Nephron (organoid): ENCODE data around the gene NOVA1.

Experiments
- H3K27ac Mint-ChIP-seq, 3 experiments: 2 replicates each; pipeline ENCODE4 v1.8.0; 2020; ENCODE audit warnings: mixed read lengths in 3 of 3, mild to moderate bottlenecking in 2 of 3, moderate library complexity in 1 of 3
- H3K27me3 Mint-ChIP-seq: 2 replicates; pipeline ENCODE4 v1.8.0; 2021; ENCODE audit warnings: low read depth, mild to moderate bottlenecking, moderate library complexity, mixed read lengths
- H3K36me3 Mint-ChIP-seq: 2 replicates; pipeline ENCODE4 v1.8.0; 2020; ENCODE audit warnings: low read depth, mixed read lengths
- H3K4me1 Mint-ChIP-seq: 2 replicates; pipeline ENCODE4 v1.8.0; 2020; ENCODE audit warnings: mixed read lengths
- H3K4me3 Mint-ChIP-seq, 3 experiments: 2 replicates each; pipeline ENCODE4 v1.8.0; 2020; ENCODE audit warnings: mild to moderate bottlenecking in 3 of 3, mixed read lengths in 3 of 3, moderate library complexity in 2 of 3
- H3K9me3 Mint-ChIP-seq: 2 replicates; pipeline ENCODE4 v1.8.0; 2020; ENCODE audit warnings: mixed read lengths
- TF ChIP-seq, protein P1 (sequence below), 3 experiments: fragments of 200-600 bp; sonication (generic); IDR thresholded peaks; one replicate each; pipeline ENCODE4 v1.5.0; 2021; ENCODE audit warnings: antibody characterized with exemption in 3 of 3; ENCODE audit not compliant: unreplicated experiment in 3 of 3

NOVA1 gene

DNA sequence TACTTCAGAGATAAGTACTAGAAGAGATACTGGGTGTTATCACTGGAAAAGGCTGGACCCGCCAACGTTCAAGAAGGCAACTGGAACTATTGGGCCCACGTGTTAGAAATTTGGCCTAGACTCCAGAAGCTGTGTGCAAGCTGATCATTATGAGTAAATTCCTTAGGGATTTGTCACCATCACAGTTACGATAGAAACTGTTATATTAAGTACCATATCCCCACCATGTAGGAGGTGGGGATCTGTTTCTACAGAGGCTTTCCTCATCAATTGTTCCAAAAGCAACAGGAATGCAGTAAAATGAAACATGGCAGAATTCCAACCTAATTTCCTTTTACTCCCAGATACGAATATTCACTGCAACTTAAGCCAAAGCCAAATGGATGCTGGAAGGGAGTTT is 170.7 kb downstream of the NOVA1 start:
- TF ChIP-seq, protein P1, sequence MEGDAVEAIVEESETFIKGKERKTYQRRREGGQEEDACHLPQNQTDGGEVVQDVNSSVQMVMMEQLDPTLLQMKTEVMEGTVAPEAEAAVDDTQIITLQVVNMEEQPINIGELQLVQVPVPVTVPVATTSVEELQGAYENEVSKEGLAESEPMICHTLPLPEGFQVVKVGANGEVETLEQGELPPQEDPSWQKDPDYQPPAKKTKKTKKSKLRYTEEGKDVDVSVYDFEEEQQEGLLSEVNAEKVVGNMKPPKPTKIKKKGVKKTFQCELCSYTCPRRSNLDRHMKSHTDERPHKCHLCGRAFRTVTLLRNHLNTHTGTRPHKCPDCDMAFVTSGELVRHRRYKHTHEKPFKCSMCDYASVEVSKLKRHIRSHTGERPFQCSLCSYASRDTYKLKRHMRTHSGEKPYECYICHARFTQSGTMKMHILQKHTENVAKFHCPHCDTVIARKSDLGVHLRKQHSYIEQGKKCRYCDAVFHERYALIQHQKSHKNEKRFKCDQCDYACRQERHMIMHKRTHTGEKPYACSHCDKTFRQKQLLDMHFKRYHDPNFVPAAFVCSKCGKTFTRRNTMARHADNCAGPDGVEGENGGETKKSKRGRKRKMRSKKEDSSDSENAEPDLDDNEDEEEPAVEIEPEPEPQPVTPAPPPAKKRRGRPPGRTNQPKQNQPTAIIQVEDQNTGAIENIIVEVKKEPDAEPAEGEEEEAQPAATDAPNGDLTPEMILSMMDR (IDR thresholded peaks at IDR 0.05; ENCODE audit: unreplicated experiment in 3 of 3): no peak
- Mint-ChIP-seq H3K4me1 (peaks cover 7% of the 10 kb centered on the region), H3K27me3 (no peaks in the 10 kb centered on the region), H3K36me3 (no peaks in the 10 kb centered on the region), H3K9me3 (no peaks in the 10 kb centered on the region), H3K27ac (peak overlapping the region in 2 of 3 experiments; percentile 80 to 82), H3K4me3 (no peak overlapping the region)

DNA sequence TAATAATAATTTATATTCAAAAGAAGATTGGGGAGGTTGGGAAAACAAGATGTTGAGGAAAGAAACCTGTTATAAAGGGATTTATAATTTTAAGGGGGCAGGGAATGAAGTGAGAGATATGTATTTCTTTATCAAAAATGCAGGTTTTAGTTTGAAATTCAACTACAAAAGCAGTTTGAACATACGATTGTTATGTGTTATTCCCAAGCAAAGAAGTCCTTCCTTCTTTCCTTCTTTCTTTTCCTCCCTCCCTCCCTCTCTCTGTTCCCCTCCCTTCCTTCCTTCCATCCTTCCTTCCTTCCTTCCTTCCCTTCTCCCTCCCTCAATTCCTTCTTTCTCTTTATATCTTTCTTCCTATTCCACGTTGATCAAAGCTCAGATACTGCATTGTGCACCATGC is 173.3 kb downstream of the NOVA1 start:
- peaks cover 7% of the 10 kb centered on the region for H3K4me1 Mint-ChIP-seq
- TF ChIP-seq, protein P1 (IDR thresholded peaks at IDR 0.05; ENCODE audit: unreplicated experiment in 3 of 3): no peak
- no peaks in the 10 kb centered on the region for H3K9me3 Mint-ChIP-seq
- no peaks in the 10 kb centered on the region for H3K27me3 Mint-ChIP-seq
- H3K4me3 Mint-ChIP-seq: no peak overlapping the region
- no peak overlapping the region for H3K27ac Mint-ChIP-seq
- H3K36me3 Mint-ChIP-seq: no peaks in the 10 kb centered on the region

DNA sequence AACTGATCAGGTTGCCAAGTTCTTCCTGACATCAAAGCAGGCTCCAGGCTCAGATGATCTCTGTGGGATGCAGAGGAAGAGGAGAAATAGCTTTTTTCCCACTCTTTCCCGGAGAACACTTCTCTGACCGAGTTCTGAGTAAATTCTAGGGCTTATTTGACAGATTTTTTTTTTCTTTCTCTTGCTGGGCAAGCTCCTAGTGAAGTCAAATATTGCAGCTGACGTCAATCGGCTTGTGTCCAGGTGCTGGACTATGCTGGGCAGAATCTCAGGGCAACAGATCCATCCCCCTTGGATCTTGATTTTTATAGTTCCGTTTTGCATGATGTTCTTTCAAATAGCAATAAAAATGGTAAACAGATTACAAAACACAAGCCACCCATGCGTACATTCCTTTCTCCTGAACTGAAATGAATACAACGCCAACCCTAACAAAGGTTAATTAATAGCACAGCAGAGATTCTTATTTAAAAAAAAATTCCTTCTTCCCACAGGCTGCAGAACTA is 182.2 kb downstream of the NOVA1 start:
- TF ChIP-seq, protein P1 (IDR thresholded peaks at IDR 0.05; ENCODE audit: unreplicated experiment in 3 of 3): no peak
- Mint-ChIP-seq H3K4me3 (no peak overlapping the region), H3K4me1 (peaks cover 14% of the 10 kb centered on the region), H3K9me3 (no peaks in the 10 kb centered on the region), H3K27me3 (no peaks in the 10 kb centered on the region), H3K27ac (peak overlapping the region in 1 of 3 experiments; percentile 57), H3K36me3 (no peaks in the 10 kb centered on the region)

DNA sequence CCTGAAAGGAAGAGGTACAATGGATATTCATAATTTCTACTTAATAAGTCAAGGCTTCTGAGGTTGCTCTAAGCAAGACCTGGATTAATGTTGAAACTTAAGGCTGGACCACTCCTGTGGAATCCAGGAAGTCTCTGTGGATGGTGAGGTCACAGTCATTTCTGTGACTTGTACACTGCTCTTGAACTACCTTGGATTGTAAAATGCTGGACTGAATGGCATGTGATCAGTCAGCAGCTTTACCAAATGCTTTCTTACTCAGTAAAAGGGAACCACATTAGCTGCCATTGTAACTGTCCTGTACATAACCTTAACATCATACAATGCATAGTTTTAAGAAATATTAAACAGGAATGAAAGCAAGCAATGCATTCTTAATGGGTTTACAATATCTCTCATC is 182.9 kb downstream of the NOVA1 start:
- Mint-ChIP-seq H3K27me3 (no peaks in the 10 kb centered on the region), H3K4me3 (no peak overlapping the region), H3K4me1 (peaks cover 14% of the 10 kb centered on the region), H3K27ac (peak overlapping the region in 1 of 3 experiments; percentile 57), H3K36me3 (no peaks in the 10 kb centered on the region), H3K9me3 (no peaks in the 10 kb centered on the region)
- TF ChIP-seq, protein P1 (IDR thresholded peaks at IDR 0.05; ENCODE audit: unreplicated experiment in 3 of 3): no peak

DNA sequence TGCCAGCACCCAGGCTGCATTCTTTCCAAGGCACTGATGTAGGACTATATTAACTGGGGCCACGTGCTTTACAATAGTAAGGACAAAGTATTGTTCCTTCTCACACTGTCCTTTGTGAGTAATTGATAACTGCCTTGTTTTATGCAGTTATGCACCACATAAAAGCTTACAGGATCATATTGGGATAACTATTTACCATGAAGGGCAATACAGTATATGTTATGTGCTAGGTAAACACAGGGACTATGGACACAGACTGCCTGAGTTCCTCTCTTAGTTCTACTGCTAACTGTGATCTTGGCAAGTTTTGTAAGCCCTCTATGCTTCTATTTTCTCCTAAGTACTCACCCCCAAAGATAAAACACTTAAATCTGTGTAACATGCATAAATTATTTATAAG is 183.7 kb downstream of the NOVA1 start:
- Mint-ChIP-seq H3K27me3 (no peaks in the 10 kb centered on the region), H3K27ac (no peak overlapping the region), H3K9me3 (no peaks in the 10 kb centered on the region), H3K36me3 (no peaks in the 10 kb centered on the region), H3K4me1 (peaks cover 14% of the 10 kb centered on the region), H3K4me3 (no peak overlapping the region)
- TF ChIP-seq, protein P1 (IDR thresholded peaks at IDR 0.05; ENCODE audit: unreplicated experiment in 3 of 3): no peak

DNA sequence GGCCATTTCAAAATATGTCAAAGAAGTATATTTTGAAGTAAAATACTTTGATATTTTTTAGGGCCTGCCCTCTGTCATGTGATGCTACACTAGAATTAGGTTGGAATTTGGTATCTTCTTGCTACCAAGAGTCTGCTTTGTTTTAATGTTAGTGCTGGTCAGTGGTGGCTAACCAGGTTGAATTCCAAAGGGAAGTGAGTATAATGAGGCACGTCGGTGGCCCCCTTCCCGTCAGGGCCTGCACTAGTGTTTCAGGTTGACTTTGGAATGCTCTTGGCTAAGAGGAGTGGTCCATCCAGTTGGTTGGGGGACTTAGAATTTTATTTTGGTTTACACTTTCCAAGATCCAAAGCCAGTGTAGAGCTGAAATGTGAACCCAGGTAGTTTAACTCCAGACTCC is 185.4 kb downstream of the NOVA1 start:
- peaks cover 14% of the 10 kb centered on the region for H3K4me1 Mint-ChIP-seq
- H3K4me3 Mint-ChIP-seq: no peak overlapping the region
- H3K27me3 Mint-ChIP-seq: no peaks in the 10 kb centered on the region
- TF ChIP-seq, protein P1 (IDR thresholded peaks at IDR 0.05; ENCODE audit: unreplicated experiment in 3 of 3): no peak
- no peaks in the 10 kb centered on the region for H3K9me3 Mint-ChIP-seq
- no peak overlapping the region for H3K27ac Mint-ChIP-seq
- H3K36me3 Mint-ChIP-seq: no peaks in the 10 kb centered on the region
